ENCODE results near the gene CLCN1.

GRCh38 chr7:143384148-143384547 is 68.2 kb downstream of the CLCN1 start:
- TF ChIP-seq CTCF (IDR thresholded peaks at IDR 0.05) (no peak), ZFX (IDR thresholded peaks at IDR 0.05; ENCODE audit: borderline replicate concordance) (no peak)

Measured in 22Rv1 (cell line).